GM10266 (cell line): Measurements from ENCODE around the gene HOXC12.

Experiments
- DNase-seq: peaks from one replicate; pipeline ENCODE4 v3.0.0; 2012; ENCODE audit errors: extremely low spot score
- CTCF ChIP-seq: IDR thresholded peaks from 2 replicates; pipeline ENCODE4 v1.5.1; 2012; ENCODE audit warnings: mild to moderate bottlenecking, low read depth; ENCODE audit not compliant: control insufficient read depth, insufficient read depth; ENCODE audit errors: missing control alignments

The HOXC12 gene

DNA sequence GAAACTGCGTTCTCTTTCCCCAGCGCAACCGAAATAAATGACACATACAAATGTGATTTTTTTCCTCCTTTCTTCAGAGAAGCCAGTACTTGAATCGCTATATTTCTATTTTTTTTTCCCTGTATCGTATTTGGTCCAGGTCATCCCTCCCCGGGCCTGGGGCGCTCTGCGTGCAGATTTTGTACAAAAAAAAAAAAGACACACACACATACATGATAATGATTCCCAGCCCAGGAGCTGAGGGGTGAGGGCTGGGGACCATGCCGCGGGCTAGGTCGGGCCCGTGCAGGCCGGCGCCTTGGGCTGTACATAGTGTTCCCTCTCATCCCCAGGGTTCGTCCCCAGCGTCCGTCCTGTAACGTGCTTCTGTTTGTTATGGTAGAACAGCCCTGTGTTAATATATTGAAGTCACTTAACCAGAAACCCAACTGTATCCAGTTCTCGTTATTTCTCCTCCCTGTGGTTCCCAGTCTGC, 48.2 kb downstream of the HOXC12 start:
- TF ChIP-seq CTCF: no peak

DNA sequence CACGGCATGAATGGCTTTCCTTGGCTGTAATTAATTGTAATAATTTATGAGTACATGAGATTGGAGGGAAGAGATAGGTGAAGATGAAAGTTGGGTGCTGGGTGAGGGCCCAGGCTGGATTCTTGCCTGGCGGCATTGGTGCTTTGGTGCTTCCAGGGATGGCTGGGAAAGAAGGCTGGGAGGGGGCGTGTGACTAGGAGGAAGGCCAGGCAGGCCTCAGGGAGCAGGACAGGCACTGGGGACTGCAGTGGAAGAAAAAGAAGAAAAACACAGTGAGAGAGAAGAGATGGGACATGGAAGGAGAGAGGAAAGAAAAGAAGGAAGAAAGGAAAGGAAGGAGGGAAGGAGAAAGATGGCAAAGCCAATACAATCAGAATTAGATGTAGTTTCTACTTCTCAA, 48.9 kb downstream of the HOXC12 start:
- no peak for DNase-seq
- TF ChIP-seq CTCF: no peak

More for the DNA sequence above, 48.2 kb downstream of the HOXC12 start:
- no peak for DNase-seq

GRCh38 chr12:54004063-54004840, 49.5 kb downstream of the HOXC12 start:
- peak; percentile 31 for TF ChIP-seq CTCF
- no peak for DNase-seq

GRCh38 chr12:54004841-54005530, 50.3 kb downstream of the HOXC12 start:
- no peak for DNase-seq
- TF ChIP-seq CTCF: no peak

GRCh38 chr12:54005531-54005852, 50.8 kb downstream of the HOXC12 start:
- no peak for DNase-seq
- peak; percentile 14 for TF ChIP-seq CTCF

DNA sequence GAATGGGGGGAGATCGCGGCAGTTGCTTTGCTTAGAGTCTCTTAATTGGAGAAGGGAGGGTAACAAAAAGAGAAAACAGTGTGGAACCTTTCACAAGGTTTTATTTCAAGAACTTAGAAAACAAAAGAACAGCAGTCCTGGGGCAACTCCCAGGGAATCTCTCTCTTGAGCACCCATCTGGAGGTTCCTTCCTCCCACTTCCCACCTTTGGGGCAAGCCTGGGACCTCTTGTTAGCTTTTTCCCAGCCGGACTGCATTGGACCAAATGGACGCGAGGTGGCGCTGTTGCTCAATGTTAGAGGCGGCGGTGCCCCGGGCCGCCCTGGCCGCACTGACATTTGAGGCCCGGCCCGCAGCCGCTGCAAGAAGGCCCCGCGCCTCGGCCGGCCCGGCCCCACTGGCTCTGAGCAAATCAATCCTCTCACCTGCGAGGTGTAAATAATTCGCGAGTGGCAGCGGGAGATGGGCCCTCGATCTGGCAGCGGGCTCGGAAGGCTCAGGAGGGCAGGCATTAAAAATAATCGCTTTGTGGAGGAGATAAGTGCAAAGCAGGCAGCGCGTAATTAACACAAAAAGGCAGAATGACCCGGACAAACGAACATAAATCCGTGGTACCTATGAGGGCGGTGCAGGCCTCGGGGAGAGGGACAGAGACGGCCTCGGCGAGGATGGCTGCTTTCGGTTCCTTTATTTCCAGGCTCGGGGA, 51.3 kb downstream of the HOXC12 start:
- DNase-seq: peak; percentile 90
- peak; percentile 95 for TF ChIP-seq CTCF
